Ovary (tissue), 9 donors: ENCODE results near the gene FGGY. TPM values are rescaled to one million over a fixed set of nuclear protein-coding genes. Genes with fewer than 3 reads are reported as not detected.

Experiments used
- DNase-seq, 5 donors: peaks; one replicate each; pipeline ENCODE4 v3.0.0-alpha.2; 2019 to 2020
- H3K27ac ChIP-seq, 2 donors: fragments of 200-600 bp; one replicate each; pipeline versions ENCODE4 v1.5.1 to v1.8.0; 2019 to 2022
- H3K27me3 ChIP-seq: fragments of 200-600 bp; one replicate; pipeline ENCODE4 v1.8.0; 2022
- H3K36me3 ChIP-seq: fragments of 200-600 bp; sonication (generic); one replicate; pipeline ENCODE4 v1.5.1; 2019
- H3K4me1 ChIP-seq: one replicate; pipeline ENCODE4 v1.8.1; 2013; ENCODE audit warnings: mild to moderate bottlenecking, moderate library complexity; ENCODE audit not compliant: insufficient read depth
- H3K4me3 ChIP-seq: fragments of 200-600 bp; sonication (generic); one replicate; pipeline ENCODE4 v1.5.1; 2017
- H3K9me3 ChIP-seq, 2 donors: fragments of 200-600 bp in 1 of 2; sonication (generic) in 1 of 2; one replicate each; pipeline versions ENCODE4 v1.5.1 to v1.8.1; 2013 to 2019; ENCODE audit warnings: mild to moderate bottlenecking in 1 of 2, moderate library complexity in 1 of 2
- EP300 ChIP-seq: sonication (generic); formaldehyde crosslinking; IDR thresholded peaks from one replicate; pipeline ENCODE4 v1.6.1; 2017; ENCODE audit warnings: antibody characterized with exemption
- POLR2A ChIP-seq: fragments of 450-650 bp; IDR thresholded peaks from one replicate; pipeline ENCODE4 v1.6.1; 2017; ENCODE audit warnings: antibody characterized with exemption, mild to moderate bottlenecking, moderate library complexity
- WGBS, 3 donors: extraction: QIAGEN DNeasy Blood & Tissue Kit in 1 of 3; methylation state at CpG; one replicate each; pipeline versions ENCODE4 v1.1.5 to v1.1.7; 2013 to 2017; 5-methylcytosine and 5-hydroxymethylcytosine counted together
- intact Hi-C, 4 donors: fragments of 100-400 bp; cut with DNase I; formaldehyde crosslinking; loops; one replicate each; pipeline versions ENCODE4 v1.11.0 to v1.15.1; 2022 to 2023
- polyA plus RNA-seq, 2 donors: library from polyadenylated mRNA; stranded (reverse); fragments of 200-250 nt in 1 of 2; fragments of 350-450 nt in 1 of 2; fragmentation: Illumina TruSeq in 1 of 2; extraction: RNeasy Lipid Tissue Mini Kit (QIAGEN cat#74804) in 1 of 2; gene quantifications; one replicate each; pipeline ENCODE4 v1.2.3, GENCODE V29; 2013 to 2014
- total RNA-seq, 7 donors: library from RNA; depleted of rRNA in 2 of 7; stranded (reverse); fragments of >200 nt in 2 of 7; fragmentation: NEBNext Ultra II Directional in 3 of 7; extraction: Animal tissue kit (Norgen Biotek cat#: 25700) in 3 of 7; gene quantifications; one replicate each; pipeline versions ENCODE4 v1.1.0 to v1.2.4, GENCODE V29; 2016 to 2023
- TF ChIP-seq, protein P1 (sequence below), 3 donors: fragments of 450-650 bp in 2 of 3; fragments of 200-600 bp in 1 of 3; IDR thresholded peaks; one replicate each; pipeline versions ENCODE4 v1.5.1 to v1.8.0; 2016 to 2022; ENCODE audit warnings: antibody characterized with exemption in 3 of 3, mild to moderate bottlenecking in 1 of 3
- donor health status: DM: no; HTN: no; CAD: no; lungs with moderate emphysema.
- donor health status: DM: no; HTN: no; CAD: no.
- donor health status: Bipolar disorder and iron deficiency.
- donor health status: DM: yes; HTN: yes; CAD: no.
- donor health status: DM: no; HTN: no; CAD: no.
- donor health status: DM: yes; HTN: yes; CAD: no.

The FGGY gene
- total and polyA plus RNA-seq, 9 donors, result 7.9 to 62.0 (median 44.7) TPM

GRCh38 chr1:59565611-59566410 lies 268.9 kb downstream of the FGGY start:
- no peaks in the 10 kb centered on the region for H3K4me1 ChIP-seq
- no peaks in the 10 kb centered on the region for H3K27me3 ChIP-seq
- WGBS, 3 donors, result 50 to 62% (median 57%) methylated on average over 5 of the region's 5 CpGs
- TF ChIP-seq, protein P1, sequence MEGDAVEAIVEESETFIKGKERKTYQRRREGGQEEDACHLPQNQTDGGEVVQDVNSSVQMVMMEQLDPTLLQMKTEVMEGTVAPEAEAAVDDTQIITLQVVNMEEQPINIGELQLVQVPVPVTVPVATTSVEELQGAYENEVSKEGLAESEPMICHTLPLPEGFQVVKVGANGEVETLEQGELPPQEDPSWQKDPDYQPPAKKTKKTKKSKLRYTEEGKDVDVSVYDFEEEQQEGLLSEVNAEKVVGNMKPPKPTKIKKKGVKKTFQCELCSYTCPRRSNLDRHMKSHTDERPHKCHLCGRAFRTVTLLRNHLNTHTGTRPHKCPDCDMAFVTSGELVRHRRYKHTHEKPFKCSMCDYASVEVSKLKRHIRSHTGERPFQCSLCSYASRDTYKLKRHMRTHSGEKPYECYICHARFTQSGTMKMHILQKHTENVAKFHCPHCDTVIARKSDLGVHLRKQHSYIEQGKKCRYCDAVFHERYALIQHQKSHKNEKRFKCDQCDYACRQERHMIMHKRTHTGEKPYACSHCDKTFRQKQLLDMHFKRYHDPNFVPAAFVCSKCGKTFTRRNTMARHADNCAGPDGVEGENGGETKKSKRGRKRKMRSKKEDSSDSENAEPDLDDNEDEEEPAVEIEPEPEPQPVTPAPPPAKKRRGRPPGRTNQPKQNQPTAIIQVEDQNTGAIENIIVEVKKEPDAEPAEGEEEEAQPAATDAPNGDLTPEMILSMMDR (IDR thresholded peaks at IDR 0.05), result no peak
- no peak for TF ChIP-seq POLR2A
- no peak for TF ChIP-seq EP300
- intact Hi-C loops, result no loop called here
- H3K36me3 ChIP-seq, result no peaks in the 10 kb centered on the region
- no peak overlapping the region for H3K27ac ChIP-seq
- H3K4me3 ChIP-seq, result no peak overlapping the region
- no peak for DNase-seq
- no peaks in the 10 kb centered on the region for H3K9me3 ChIP-seq

DNA sequence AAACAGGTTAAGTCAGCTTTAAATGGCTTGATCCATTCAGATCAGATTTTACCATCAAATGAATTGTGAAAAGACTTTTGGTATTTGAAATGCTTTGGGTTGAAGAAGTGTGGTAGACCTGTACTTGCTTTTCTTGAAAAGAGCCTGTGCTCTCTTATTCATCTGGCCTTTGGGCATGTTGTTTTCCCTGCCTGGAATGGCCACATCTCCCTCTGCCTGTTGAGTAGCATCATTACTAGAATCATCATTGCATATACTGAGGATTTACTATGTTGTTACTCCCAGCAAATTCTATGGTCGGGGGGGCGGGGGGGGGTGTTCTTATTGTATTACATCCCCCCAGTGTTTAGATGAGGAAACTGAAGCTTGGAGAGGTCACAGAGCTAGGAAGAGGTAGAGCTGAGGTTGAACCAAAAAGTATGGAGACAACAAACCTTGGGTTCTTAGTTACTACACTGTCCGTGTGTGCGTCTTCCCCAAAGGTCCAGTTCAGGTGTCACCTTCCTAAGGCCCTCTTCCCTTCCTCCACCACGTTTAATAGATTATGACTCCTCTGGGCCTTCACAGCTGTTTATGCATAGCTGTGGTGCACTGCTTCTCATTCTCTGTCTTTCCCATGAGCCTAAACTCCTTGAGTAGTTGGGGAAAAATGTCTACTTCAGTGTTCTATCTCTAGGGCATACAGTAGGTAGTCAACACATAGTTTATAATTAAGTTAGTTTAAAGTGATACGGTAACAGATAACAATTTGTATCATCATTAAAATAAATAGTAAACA lies 271.5 kb downstream of the FGGY start:
- Histone ChIP-seq H3K27me3 (no peaks in the 10 kb centered on the region), H3K4me1 (no peaks in the 10 kb centered on the region), H3K9me3 (no peaks in the 10 kb centered on the region), H3K27ac (no peak overlapping the region), H3K4me3 (no peak overlapping the region), H3K36me3 (no peaks in the 10 kb centered on the region)
- 76 to 80% (median 76%) methylated on average over 6 of the region's 6 CpGs for WGBS, 3 donors
- intact Hi-C loops, result no loop called here
- no peak for TF ChIP-seq EP300
- TF ChIP-seq, protein P1 (IDR thresholded peaks at IDR 0.05), result no peak
- TF ChIP-seq POLR2A, result no peak
- no peak for DNase-seq

- no peak for DNase-seq
- no peaks in the 10 kb centered on the region for H3K4me1 ChIP-seq
- intact Hi-C loops, result no loop called here
- H3K27ac ChIP-seq, result no peak overlapping the region
- H3K27me3 ChIP-seq, result no peaks in the 10 kb centered on the region
- TF ChIP-seq EP300, result no peak
- no peak for TF ChIP-seq POLR2A
- TF ChIP-seq, protein P1 (IDR thresholded peaks at IDR 0.05), result no peak
- WGBS, 3 donors, result 90 to 95% (median 92%) methylated on average over 2 of the region's 2 CpGs
- no peaks in the 10 kb centered on the region for H3K36me3 ChIP-seq
- H3K9me3 ChIP-seq, result no peaks in the 10 kb centered on the region
- H3K4me3 ChIP-seq, result no peak overlapping the region
Measured at GRCh38 chr1:59569198-59569597, 272.3 kb downstream of the FGGY start.

- TF ChIP-seq EP300, result no peak
- TF ChIP-seq, protein P1 (IDR thresholded peaks at IDR 0.05), result no peak
- TF ChIP-seq POLR2A, result no peak
- Histone ChIP-seq H3K27ac (no peak overlapping the region), H3K4me3 (no peak overlapping the region), H3K4me1 (no peaks in the 10 kb centered on the region), H3K27me3 (no peaks in the 10 kb centered on the region), H3K9me3 (no peaks in the 10 kb centered on the region), H3K36me3 (no peaks in the 10 kb centered on the region)
- intact Hi-C loops, result no loop called here
- DNase-seq, result no peak
- 74 to 89% (median 76%) methylated on average over 3 of the region's 3 CpGs for WGBS, 3 donors
Measured at GRCh38 chr1:59570524-59570923, 273.6 kb downstream of the FGGY start.
